Osteocyte (in vitro differentiated cells): ENCODE data around the gene LRP2BP. TPM values are rescaled to one million over a fixed set of nuclear protein-coding genes. Genes with fewer than 3 reads are reported as not detected.

ENCODE experiments used
- DNase-seq: peaks from one replicate; pipeline ENCODE4 v3.0.0; 2021; ENCODE audit warnings: mixed read lengths; ENCODE audit not compliant: unreplicated experiment; ENCODE audit errors: extremely low spot score
- H3K27ac Mint-ChIP-seq: one replicate; pipeline ENCODE4 v1.8.0; 2021; ENCODE audit warnings: mild to moderate bottlenecking, mixed read lengths; ENCODE audit not compliant: unreplicated experiment
- H3K27me3 Mint-ChIP-seq: one replicate; pipeline ENCODE4 v1.8.0; 2021; ENCODE audit warnings: mixed read lengths; ENCODE audit not compliant: unreplicated experiment
- H3K36me3 Mint-ChIP-seq: one replicate; pipeline ENCODE4 v1.8.0; 2021; ENCODE audit warnings: mixed read lengths; ENCODE audit not compliant: unreplicated experiment
- H3K4me1 Mint-ChIP-seq: one replicate; pipeline ENCODE4 v1.8.0; 2021; ENCODE audit warnings: mixed read lengths; ENCODE audit not compliant: unreplicated experiment
- H3K4me3 Mint-ChIP-seq: one replicate; pipeline ENCODE4 v1.8.0; 2021; ENCODE audit warnings: mild to moderate bottlenecking, moderate library complexity, mixed read lengths; ENCODE audit not compliant: unreplicated experiment
- H3K9me3 Mint-ChIP-seq: one replicate; pipeline ENCODE4 v1.8.0; 2021; ENCODE audit warnings: mixed read lengths; ENCODE audit not compliant: unreplicated experiment
- CTCF ChIP-seq: fragments of 200-600 bp; sonication (generic); IDR thresholded peaks from 2 replicates; pipeline ENCODE4 v1.5.0; 2021; ENCODE audit warnings: antibody characterized with exemption, mild to moderate bottlenecking, moderate library complexity
- total RNA-seq: library from RNA; stranded (reverse); gene quantifications from 2 replicates; pipeline ENCODE4 v1.2.1, GENCODE V29; 2021

The LRP2BP gene
- total RNA-seq, 1 donor from 2014 or later = 0.59 TPM

- H3K4me3 Mint-ChIP-seq = no peak overlapping the region
- no peaks in the 10 kb centered on the region for H3K27me3 Mint-ChIP-seq
- H3K9me3 Mint-ChIP-seq = no peaks in the 10 kb centered on the region
- H3K36me3 Mint-ChIP-seq = peaks cover 16% of the 10 kb centered on the region
- TF ChIP-seq CTCF = no peak
- DNase-seq = no peak
- H3K27ac Mint-ChIP-seq = peak overlapping the region; percentile 97
- peaks cover 75% of the 10 kb centered on the region for H3K4me1 Mint-ChIP-seq
Measured at GRCh38 chr4:185358959-185359358, 36.8 kb downstream of the LRP2BP start.

GRCh38 chr4:185358514-185358913, 37.2 kb downstream of the LRP2BP start:
- no peak for DNase-seq
- TF ChIP-seq CTCF = no peak
- H3K4me3 Mint-ChIP-seq = peak overlapping the region; percentile 34
- no peaks in the 10 kb centered on the region for H3K9me3 Mint-ChIP-seq
- peaks cover 72% of the 10 kb centered on the region for H3K4me1 Mint-ChIP-seq
- H3K27ac Mint-ChIP-seq = peak overlapping the region; percentile 97
- no peaks in the 10 kb centered on the region for H3K27me3 Mint-ChIP-seq
- peaks cover 17% of the 10 kb centered on the region for H3K36me3 Mint-ChIP-seq

GRCh38 chr4:185357733-185358440, 37.8 kb downstream of the LRP2BP start:
- DNase-seq = no peak
- Mint-ChIP-seq H3K9me3 (no peaks in the 10 kb centered on the region), H3K27me3 (no peaks in the 10 kb centered on the region), H3K27ac (peak overlapping the region; percentile 97), H3K36me3 (peaks cover 24% of the 10 kb centered on the region), H3K4me1 (peaks cover 66% of the 10 kb centered on the region), H3K4me3 (peak overlapping the region; percentile 49)
- no peak for TF ChIP-seq CTCF

- TF ChIP-seq CTCF = no peak
- Mint-ChIP-seq H3K9me3 (no peaks in the 10 kb centered on the region), H3K27ac (peak overlapping the region; percentile 97), H3K36me3 (peaks cover 30% of the 10 kb centered on the region), H3K4me3 (peak overlapping the region; percentile 49), H3K4me1 (peaks cover 60% of the 10 kb centered on the region), H3K27me3 (no peaks in the 10 kb centered on the region)
- no peak for DNase-seq
Measured at GRCh38 chr4:185357211-185357610, 38.5 kb downstream of the LRP2BP start.

- Mint-ChIP-seq H3K4me3 (no peak overlapping the region), H3K4me1 (peaks cover 30% of the 10 kb centered on the region), H3K27me3 (no peaks in the 10 kb centered on the region), H3K36me3 (peaks cover 68% of the 10 kb centered on the region), H3K27ac (peak overlapping the region; percentile 12), H3K9me3 (no peaks in the 10 kb centered on the region)
- DNase-seq = no peak
- no peak for TF ChIP-seq CTCF
Measured at GRCh38 chr4:185352741-185353140, 43.0 kb downstream of the LRP2BP start.
